ENCODE data around the gene NIT2. TPM values are rescaled to one million over a fixed set of nuclear protein-coding genes. Genes with fewer than 3 reads are reported as not detected.
"Not testable (repeated sequence)": the region's sequence is repeated elsewhere in the genome, so short reads cannot be mapped to it uniquely, and the experiment has no call there.

Gene NIT2, protein sequence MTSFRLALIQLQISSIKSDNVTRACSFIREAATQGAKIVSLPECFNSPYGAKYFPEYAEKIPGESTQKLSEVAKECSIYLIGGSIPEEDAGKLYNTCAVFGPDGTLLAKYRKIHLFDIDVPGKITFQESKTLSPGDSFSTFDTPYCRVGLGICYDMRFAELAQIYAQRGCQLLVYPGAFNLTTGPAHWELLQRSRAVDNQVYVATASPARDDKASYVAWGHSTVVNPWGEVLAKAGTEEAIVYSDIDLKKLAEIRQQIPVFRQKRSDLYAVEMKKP
- 10 to 100 TPM; 23.5 to 25.9 TPM for total RNA-seq
- long read RNA-seq, full-length matches to known transcripts = 19 of 22 reads
- long read RNA-seq, partial matches to known transcripts = 2 of 22 reads
- long read RNA-seq, other reads (novel, unspliced or antisense) = 1 of 22 reads

DNA sequence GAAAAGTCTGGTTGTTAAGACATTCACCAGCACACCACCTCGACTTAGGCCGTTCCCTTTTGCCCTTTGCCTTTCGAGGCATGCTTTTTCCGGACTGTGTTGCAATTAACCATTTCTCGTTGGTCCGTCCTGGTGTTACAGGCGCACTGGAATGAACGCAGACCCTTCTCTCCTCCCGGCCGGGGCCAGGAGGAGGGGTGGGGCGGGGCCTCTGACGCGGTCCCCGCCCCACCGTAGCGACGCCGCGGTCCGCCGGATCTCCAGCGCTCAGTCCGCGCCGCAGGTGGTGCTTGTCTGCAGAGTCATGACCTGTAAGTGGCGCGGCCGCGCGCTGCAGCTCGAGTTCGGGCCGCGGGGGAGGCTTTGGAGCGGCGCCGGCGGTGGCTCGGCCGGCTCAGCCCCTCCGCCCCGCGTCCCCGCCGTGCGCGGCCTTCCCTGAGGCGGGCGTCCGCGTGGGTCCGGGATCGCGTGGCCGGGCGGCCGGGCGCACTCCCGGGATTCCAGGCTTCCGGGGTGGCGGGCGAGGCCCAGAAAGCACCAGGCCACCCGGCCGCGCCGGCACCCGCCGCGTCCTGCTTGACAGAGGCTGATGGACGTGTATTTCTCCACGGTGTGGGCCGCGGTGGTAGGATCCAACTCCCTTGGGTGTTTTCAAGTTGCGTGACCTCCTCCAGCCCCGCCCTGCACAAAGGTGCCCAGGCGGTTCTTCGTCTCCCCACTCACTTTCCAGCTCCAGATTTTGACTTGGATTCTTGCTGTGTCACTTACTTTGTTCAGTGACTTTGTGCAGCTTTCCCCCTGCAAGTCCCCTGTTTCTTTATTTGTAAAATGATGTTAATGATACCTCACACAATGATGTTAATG, at the start of gene NIT2:
Gene NIT2, plus strand, starts transcription at position 270 of the 864 bp plus-strand sequence. Its CDS starts 35 bp downstream, at position 305.
- ATAC-seq (peak; percentile 97), DNase-seq (peak; percentile 84 to 90)
- intact Hi-C loops (cut with DNase I, micrococcal nuclease) = no loop called here

DNA sequence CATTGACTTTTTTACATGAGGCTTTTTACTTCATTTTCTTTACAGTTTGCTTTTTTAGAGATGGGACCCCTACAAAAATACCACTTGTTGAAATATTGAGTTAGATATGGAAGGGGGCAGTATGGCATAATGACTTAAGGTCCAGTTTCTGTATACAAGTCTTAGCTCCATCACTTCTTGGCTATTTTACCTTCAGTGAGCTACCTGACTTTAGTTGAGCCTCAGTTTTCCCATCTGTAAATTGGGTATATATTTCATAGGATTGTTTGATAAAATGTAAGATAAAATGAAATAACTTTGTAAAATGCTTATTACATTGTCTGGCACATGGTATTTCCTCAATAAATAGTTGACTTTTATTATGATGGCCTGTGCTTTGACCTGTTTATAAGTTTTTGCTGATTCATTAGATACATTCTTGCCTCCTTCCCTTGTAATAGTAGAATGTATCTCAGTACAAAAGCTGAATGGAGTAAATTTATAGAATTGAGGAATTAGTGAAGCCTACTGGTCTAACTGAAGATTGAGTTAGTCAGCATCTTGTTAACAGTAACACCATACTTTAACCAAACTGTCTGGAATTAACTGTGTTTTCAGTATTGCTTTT, 46.2 kb upstream of the NIT2 start:
- intact Hi-C loops (cut with DNase I, micrococcal nuclease) = no loop called here
- no peak for DNase-seq
- ATAC-seq = no peak

DNA sequence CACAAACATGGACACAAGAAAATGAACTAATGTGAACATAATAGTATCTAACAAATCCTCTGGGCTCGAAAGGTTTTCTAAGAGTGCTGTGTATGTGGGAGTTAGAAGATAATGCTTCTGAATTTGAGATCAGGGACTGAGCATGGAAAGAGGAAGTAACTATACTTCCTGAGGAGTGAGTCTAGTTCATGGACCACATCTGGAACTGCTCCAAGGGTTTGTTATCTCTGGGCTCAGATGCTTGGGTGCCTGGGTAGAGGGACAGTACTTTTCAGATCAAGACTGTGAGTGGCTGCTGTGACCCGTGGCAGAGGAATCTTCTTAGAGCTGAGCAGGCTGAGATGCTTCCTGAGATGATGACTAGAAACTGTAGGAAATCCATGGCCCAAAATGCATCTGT, 45.2 kb upstream of the NIT2 start:
- ATAC-seq = no peak
- intact Hi-C loops (cut with DNase I, micrococcal nuclease) = no loop called here
- no peak for DNase-seq

DNA sequence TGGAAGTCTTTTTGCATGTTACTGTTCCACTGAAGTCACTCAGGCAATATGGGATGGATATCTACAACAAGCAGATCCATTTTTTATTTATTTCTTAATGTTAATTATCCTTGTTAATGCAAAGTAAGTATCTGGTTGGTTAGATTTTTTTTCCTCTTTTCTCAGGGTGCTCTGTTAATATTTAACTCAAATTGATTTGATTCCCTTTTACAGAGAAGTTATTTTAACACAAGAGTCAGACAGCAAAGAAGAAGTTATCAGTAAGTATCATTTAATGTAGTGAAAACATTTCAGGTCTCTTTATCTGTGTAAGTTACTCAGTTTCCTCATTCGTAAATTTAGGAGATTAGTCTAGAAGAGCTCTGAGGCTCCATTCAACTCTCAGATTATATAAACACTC, 39.5 kb upstream of the NIT2 start:
- DNase-seq (no peak), ATAC-seq (no peak)
- intact Hi-C loops (cut with DNase I, micrococcal nuclease) = no loop called here

DNA sequence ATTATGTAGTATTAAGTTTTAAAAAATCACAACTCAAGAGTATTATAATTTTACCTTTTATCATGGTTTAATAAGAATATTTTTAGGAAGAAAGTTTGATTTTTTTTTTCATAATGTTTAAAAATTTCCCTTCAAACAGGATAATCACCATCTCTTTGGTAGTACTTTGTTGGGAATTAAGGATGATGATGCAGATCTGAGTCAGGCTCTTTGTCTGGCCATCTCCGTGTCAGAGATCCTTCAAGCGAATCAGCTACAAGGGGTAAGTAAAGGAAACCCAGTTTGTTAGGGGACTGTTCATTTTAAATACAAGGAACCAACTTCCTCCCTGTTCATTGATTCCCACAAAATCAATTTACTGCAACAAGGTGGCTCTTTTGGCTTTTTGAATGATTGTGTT, 36.8 kb upstream of the NIT2 start:
- no peak for DNase-seq
- intact Hi-C loops (cut with DNase I, micrococcal nuclease) = no loop called here
- ATAC-seq = no peak

GRCh38 chr3:100299016-100299415, 35.5 kb upstream of the NIT2 start:
- ATAC-seq (no peak), DNase-seq (no peak)
- intact Hi-C loops (cut with DNase I, micrococcal nuclease) = no loop called here

- ATAC-seq (no peak), DNase-seq (no peak)
- intact Hi-C loops (cut with DNase I, micrococcal nuclease) = no loop called here
These were observed 27.9 kb upstream of the NIT2 start for GRCh38 chr3:100306695-100307094.

DNA sequence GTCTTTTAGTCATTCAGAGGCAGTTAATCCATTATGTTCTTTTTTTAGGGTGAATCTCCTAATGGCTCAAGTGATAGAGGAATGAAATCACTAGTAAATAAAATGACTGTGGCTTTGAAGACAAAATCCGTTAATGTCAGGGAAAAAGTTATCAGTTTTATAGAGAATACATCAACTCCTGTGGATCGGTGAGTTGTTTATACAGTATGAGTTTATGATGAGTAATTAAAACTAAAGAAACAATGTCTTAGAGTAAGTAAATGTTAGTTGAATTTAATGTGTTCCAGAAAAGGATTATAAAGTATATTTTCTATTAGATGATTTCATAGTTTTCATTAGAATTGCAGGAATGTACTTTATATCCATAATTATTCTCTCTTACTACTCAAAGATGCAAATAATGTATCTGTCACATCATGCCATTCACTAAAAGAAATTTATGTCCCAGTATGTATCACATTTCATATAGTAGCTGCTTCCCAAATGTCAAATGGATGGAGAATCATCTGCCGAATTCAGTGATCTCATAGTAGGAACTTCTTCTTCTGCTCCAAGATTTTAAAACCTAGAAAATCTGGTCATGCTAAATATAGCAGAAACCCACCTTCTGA, 24.1 kb upstream of the NIT2 start:
- intact Hi-C loops (cut with DNase I, micrococcal nuclease) = no loop called here
- DNase-seq (no peak), ATAC-seq (no peak)

GRCh38 chr3:100311011-100311410, 23.5 kb upstream of the NIT2 start:
- ATAC-seq (no peak), DNase-seq (no peak)
- intact Hi-C loops (cut with DNase I, micrococcal nuclease) = no loop called here

- ATAC-seq = peak; percentile 71
- DNase-seq = peak in 1 of 2 donors; percentile 11
- intact Hi-C loops (cut with DNase I, micrococcal nuclease) = no loop called here
These were observed 17.9 kb upstream of the NIT2 start for GRCh38 chr3:100316641-100317069.

- no peak for DNase-seq
- no peak for ATAC-seq
- intact Hi-C loops (cut with DNase I, micrococcal nuclease) = no loop called here
These were observed 16.6 kb upstream of the NIT2 start for GRCh38 chr3:100317912-100318311.

- intact Hi-C loops (cut with DNase I, micrococcal nuclease) = no loop called here
- DNase-seq (no peak), ATAC-seq (no peak)
These were observed 14.6 kb upstream of the NIT2 start for GRCh38 chr3:100319951-100320350.

GRCh38 chr3:100324044-100324443, 10.5 kb upstream of the NIT2 start:
- ATAC-seq (no peak), DNase-seq (no peak)
- intact Hi-C loops (cut with DNase I, micrococcal nuclease) = no loop called here

DNA sequence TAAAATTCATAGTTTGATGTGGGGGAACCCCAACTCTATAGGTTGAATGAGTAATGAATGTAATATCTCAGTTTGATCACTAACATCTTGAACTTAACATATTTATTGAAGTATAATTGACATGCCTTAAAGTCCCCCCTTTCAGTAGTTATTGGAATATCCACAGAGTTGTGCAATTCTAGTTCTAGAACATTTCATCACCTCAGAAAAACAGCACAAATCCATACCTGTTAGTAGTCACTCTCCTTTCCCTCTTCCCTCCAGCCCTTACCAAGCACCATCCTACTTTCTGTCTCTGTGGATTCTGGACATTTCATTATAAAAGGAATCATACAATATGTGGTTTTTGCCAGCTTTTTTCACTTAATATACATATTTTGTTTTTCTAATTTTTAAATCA, 8.7 kb upstream of the NIT2 start:
- ATAC-seq (no peak), DNase-seq (no peak)
- intact Hi-C loops (cut with DNase I, micrococcal nuclease) = no loop called here

DNA sequence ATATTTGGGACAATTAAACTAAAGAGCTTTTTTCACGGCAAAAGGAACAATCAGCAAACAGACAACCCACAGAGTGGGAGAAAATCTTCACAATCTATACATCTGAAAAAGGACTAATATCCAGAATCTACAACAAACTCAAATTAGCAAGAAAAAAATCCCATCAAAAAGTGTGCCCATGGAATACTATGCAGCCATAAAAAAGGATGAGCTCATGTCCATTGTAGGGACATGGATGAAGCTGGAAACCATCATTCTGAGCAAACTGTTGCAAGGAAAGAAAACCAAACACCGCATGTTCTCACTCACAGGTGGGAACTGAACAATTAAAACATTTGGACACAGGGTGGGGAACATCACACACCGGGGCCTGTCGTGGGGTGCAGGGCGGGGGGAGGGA, 7.2 kb upstream of the NIT2 start:
- DNase-seq; intact Hi-C loops (cut with DNase I, micrococcal nuclease); ATAC-seq: not testable (repeated sequence)

- ATAC-seq = no peak
- intact Hi-C loops (cut with DNase I, micrococcal nuclease) = no loop called here
- no peak for DNase-seq
These were observed 4.6 kb upstream of the NIT2 start for GRCh38 chr3:100329800-100330489.

GRCh38 chr3:100330651-100331050, 3.9 kb upstream of the NIT2 start:
- intact Hi-C loops (cut with DNase I, micrococcal nuclease) = no loop called here
- ATAC-seq (no peak), DNase-seq (no peak)

DNA sequence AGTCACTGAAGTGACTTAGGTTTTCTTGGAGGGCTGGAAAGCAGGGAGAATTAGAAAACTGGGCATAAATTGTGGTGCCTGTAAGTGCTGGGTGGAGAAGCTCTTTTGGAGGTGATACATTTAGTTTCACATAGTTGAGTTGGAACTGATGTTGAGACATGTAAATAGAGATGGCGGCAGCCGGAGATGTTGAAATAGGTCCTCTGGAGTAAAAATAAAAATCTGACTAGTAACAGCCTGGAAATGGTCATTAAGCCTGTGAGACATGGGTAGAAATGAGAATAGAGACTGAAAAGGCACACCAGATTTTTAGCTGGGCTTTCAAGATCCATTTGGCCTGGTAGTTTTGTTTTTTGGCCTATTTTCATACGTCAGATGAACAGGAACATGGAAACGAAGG, 2.9 kb upstream of the NIT2 start:
- ATAC-seq (no peak), DNase-seq (no peak)
- intact Hi-C loops (cut with DNase I, micrococcal nuclease) = no loop called here

- ATAC-seq = no peak
- DNase-seq = no peak
- intact Hi-C loops (cut with DNase I, micrococcal nuclease) = no loop called here
These were observed 1.5 kb upstream of the NIT2 start for GRCh38 chr3:100333051-100333450.

Measured in left colon (tissue), 2 donors.